Kidney (tissue), 14 donors: ENCODE measurements around the gene ATXN7L1. TPM values are rescaled to one million over a fixed set of nuclear protein-coding genes. Genes with fewer than 3 reads are reported as not detected.

Experiments used
- DNase-seq, 5 donors: peaks; one replicate each; pipeline ENCODE4 v3.0.0-alpha.2; 2013 to 2020
- FAIRE-seq: peaks from 2 replicates; lab custom pipeline; 2012; peaks lifted over from hg19 to GRCh38; lab: Jason Lieb, UNC
- H3K27ac ChIP-seq, 2 donors: one replicate each; pipeline ENCODE4 v1.7.0; 2013; ENCODE audit warnings: low read depth in 2 of 2, low read length in 2 of 2, inconsistent platforms in 1 of 2
- H3K27me3 ChIP-seq: one replicate; pipeline ENCODE4 v1.7.1; 2013; ENCODE audit warnings: low read length, inconsistent platforms; ENCODE audit not compliant: control insufficient read depth, insufficient read depth
- H3K36me3 ChIP-seq, 3 donors: one replicate each; pipeline versions ENCODE4 v1.7.0 to v1.7.1; 2013; ENCODE audit warnings: low read length in 3 of 3, control low read depth in 1 of 3, inconsistent platforms in 1 of 3; ENCODE audit not compliant: insufficient read depth in 3 of 3, control insufficient read depth in 2 of 3
- H3K4me1 ChIP-seq, 3 donors: one replicate each; pipeline versions ENCODE4 v1.7.0 to v1.7.1; 2013; ENCODE audit warnings: low read length in 3 of 3, inconsistent platforms in 1 of 3, low read depth in 1 of 3; ENCODE audit not compliant: control insufficient read depth in 2 of 3, insufficient read depth in 2 of 3
- H3K4me3 ChIP-seq, 3 donors: one replicate each; pipeline versions ENCODE4 v1.7.0 to v1.8.1; 2013; ENCODE audit warnings: low read length in 3 of 3, control low read depth in 1 of 3, inconsistent platforms in 1 of 3
- H3K9ac ChIP-seq, 3 donors: one replicate each; pipeline versions ENCODE4 v1.7.0 to v1.7.1; 2013; ENCODE audit warnings: low read length in 3 of 3, control low read depth in 1 of 3, inconsistent platforms in 1 of 3
- H3K9me3 ChIP-seq, 3 donors: one replicate each; pipeline versions ENCODE4 v1.7.0 to v1.7.1; 2013; ENCODE audit warnings: low read length in 3 of 3, control low read depth in 1 of 3, inconsistent platforms in 1 of 3; ENCODE audit not compliant: control insufficient read depth in 2 of 3, insufficient read depth in 1 of 3
- CTCF ChIP-seq: IDR thresholded peaks from 3 replicates; pipeline ENCODE4 v1.5.1; 2012; ENCODE audit warnings: mild to moderate bottlenecking, moderate library complexity, borderline replicate concordance; ENCODE audit not compliant: insufficient read depth; ENCODE audit errors: extremely low read depth
- intact Hi-C: fragments of 100-400 bp; cut with DNase I; formaldehyde crosslinking; loops from one replicate; pipeline ENCODE4 v1.11.1; 2022
- polyA plus RNA-seq: library from polyadenylated mRNA; stranded (reverse); fragments of 350-450 nt; fragmentation: Illumina TruSeq; extraction: RNeasy Lipid Tissue Mini Kit (QIAGEN cat#74804); gene quantifications from one replicate; pipeline ENCODE4 v1.2.3, GENCODE V29; 2014; ENCODE audit warnings: low read depth, low replicate concordance; ENCODE audit not compliant: insufficient read depth
- total RNA-seq: library from RNA; stranded (reverse); fragmentation: NEBNext Ultra II Directional; extraction: Animal tissue kit (Norgen Biotek cat#: 25700); gene quantifications from one replicate; pipeline ENCODE4 v1.2.1, GENCODE V29; 2021
- donor health status: control.
- donor health status: control.
- donor health status: control.
- donor health status: control.
- donor health status: control.
- donor health status: DM: yes; HTN: yes; CAD: no.
- donor health status: Normal renal cell carcinoma (clear cell type).

The ATXN7L1 gene
- total and polyA plus RNA-seq, 2 donors from 2014 or later: 12.5 to 18.5 TPM

- Histone ChIP-seq H3K27me3 (no peaks in the 10 kb centered on the region), H3K36me3 (no peaks in the 10 kb centered on the region), H3K4me1 (peaks cover 0 to 5% (median 3%) of the 10 kb centered on the region in 3 donors), H3K9me3 (peaks cover 0 to 17% (median 0%) of the 10 kb centered on the region in 3 donors), H3K9ac (no peak overlapping the region), H3K4me3 (no peak overlapping the region), H3K27ac (no peak overlapping the region)
- intact Hi-C loops: no loop called here
- DNase-seq (no peak), FAIRE-seq (no peak)
- TF ChIP-seq CTCF: no peak
Measured at GRCh38 chr7:105715528-105715927, 160.9 kb downstream of the ATXN7L1 start.

- H3K9me3 ChIP-seq: peaks cover 0 to 17% (median 0%) of the 10 kb centered on the region in 3 donors
- no peak for DNase-seq
- FAIRE-seq: no peak
- TF ChIP-seq CTCF: no peak
- H3K27ac ChIP-seq: no peak overlapping the region
- no peak overlapping the region for H3K4me3 ChIP-seq
- peaks cover 0 to 3% (median 3%) of the 10 kb centered on the region in 3 donors for H3K4me1 ChIP-seq
- intact Hi-C loops: no loop called here
- H3K9ac ChIP-seq: no peak overlapping the region
- H3K27me3 ChIP-seq: no peaks in the 10 kb centered on the region
- no peaks in the 10 kb centered on the region for H3K36me3 ChIP-seq
Measured at GRCh38 chr7:105713488-105714465, 162.6 kb downstream of the ATXN7L1 start.

DNA sequence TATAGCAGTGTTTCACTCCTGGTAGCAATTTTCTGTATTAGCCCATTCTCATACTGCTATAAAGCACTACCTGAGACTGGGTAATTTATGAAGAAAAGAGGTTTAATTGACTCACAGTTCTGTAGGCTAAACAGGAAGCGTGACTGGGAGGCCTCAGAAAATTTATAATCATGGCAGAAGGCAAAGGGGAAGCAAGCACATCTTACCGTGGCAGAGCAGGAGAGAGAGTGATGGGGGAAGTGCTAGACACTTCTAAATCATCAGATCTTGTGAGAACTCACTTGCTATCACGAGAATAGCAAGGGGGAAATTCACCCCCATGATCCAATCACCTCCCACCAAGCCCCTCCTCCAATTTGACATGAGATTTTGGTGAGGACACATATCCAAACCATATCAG is 163.5 kb downstream of the ATXN7L1 start:
- Histone ChIP-seq H3K9me3 (peaks cover 0 to 17% (median 0%) of the 10 kb centered on the region in 3 donors), H3K9ac (no peak overlapping the region), H3K27ac (no peak overlapping the region), H3K36me3 (no peaks in the 10 kb centered on the region), H3K4me1 (peaks cover 0 to 1% (median 0%) of the 10 kb centered on the region in 3 donors), H3K4me3 (no peak overlapping the region), H3K27me3 (no peaks in the 10 kb centered on the region)
- TF ChIP-seq CTCF: no peak
- no peak for FAIRE-seq
- DNase-seq: no peak
- intact Hi-C loops: no loop called here
